GM12872 (cell line): ENCODE data around the gene GARRE1.

Experiments used
- CTCF ChIP-seq: IDR thresholded peaks from 3 replicates; pipeline ENCODE4 v1.5.1; 2011; ENCODE audit warnings: low read depth, mild to moderate bottlenecking, low read length, moderate library complexity; ENCODE audit not compliant: insufficient read depth

The GARRE1 gene

GRCh38 chr19:34273121-34273520 lies 18.8 kb downstream of the GARRE1 start:
- TF ChIP-seq CTCF: no peak

GRCh38 chr19:34274284-34274826 lies 20.0 kb downstream of the GARRE1 start:
- TF ChIP-seq CTCF: no peak

- no peak for TF ChIP-seq CTCF
Measured at GRCh38 chr19:34274827-34275625, 20.7 kb downstream of the GARRE1 start.

GRCh38 chr19:34275705-34276104 lies 21.4 kb downstream of the GARRE1 start:
- no peak for TF ChIP-seq CTCF

GRCh38 chr19:34276614-34277013 lies 22.3 kb downstream of the GARRE1 start:
- TF ChIP-seq CTCF: no peak

- no peak for TF ChIP-seq CTCF
Measured at GRCh38 chr19:34277244-34277643, 22.9 kb downstream of the GARRE1 start.

- no peak for TF ChIP-seq CTCF
Measured at GRCh38 chr19:34278783-34279182, 24.4 kb downstream of the GARRE1 start.
